ENCODE results near the gene HSPA1L. TPM values are rescaled to one million over a fixed set of nuclear protein-coding genes. Genes with fewer than 3 reads are reported as not detected.
"Not testable (repeated sequence)": the region's sequence is repeated elsewhere in the genome, so short reads cannot be mapped to it uniquely, and the experiment has no call there.

Gene HSPA1L
- total RNA-seq, 1 donor from 2014 or later, result 2.5 TPM

GRCh38 chr6:31827286-31828079, 12.4 kb upstream of the HSPA1L start, which contains the start of gene HSPA1B:
TSS of gene HSPA1B (plus strand) at chr6:31827738. CDS start at chr6:31827951, 213 bp downstream.
- peak within 1 kb of the TSS; percentile 91 for H3K4me3 Mint-ChIP-seq (ENCODE audit: low read depth)
- H3K27ac Mint-ChIP-seq, result peak within 1 kb of the TSS; percentile 97
- no peaks in the 10 kb centered on the region for H3K9me3 Mint-ChIP-seq (ENCODE audit: low read depth)
- no peaks in the 10 kb centered on the region for H3K36me3 Mint-ChIP-seq (ENCODE audit: insufficient read depth)
- no peak for TF ChIP-seq CTCF (IDR thresholded peaks at IDR 0.05; ENCODE audit: unreplicated experiment)
- no peaks in the 10 kb centered on the region for H3K27me3 Mint-ChIP-seq
- DNase-seq (ENCODE audit: low spot score, unreplicated experiment), result peak; percentile 94
- peaks cover 39% of the 10 kb centered on the region for H3K4me1 Mint-ChIP-seq (ENCODE audit: low read depth)

GRCh38 chr6:31826793-31827285, 11.8 kb upstream of the HSPA1L start:
- Mint-ChIP-seq H3K9me3 (ENCODE audit: low read depth) (no peaks in the 10 kb centered on the region), H3K27me3 (no peaks in the 10 kb centered on the region), H3K4me3 (ENCODE audit: low read depth) (peak overlapping the region; percentile 91), H3K36me3 (ENCODE audit: insufficient read depth) (no peaks in the 10 kb centered on the region), H3K27ac (peak overlapping the region; percentile 97), H3K4me1 (ENCODE audit: low read depth) (peaks cover 44% of the 10 kb centered on the region)
- TF ChIP-seq CTCF (IDR thresholded peaks at IDR 0.05; ENCODE audit: unreplicated experiment), result no peak
- DNase-seq (ENCODE audit: low spot score, unreplicated experiment), result no peak

GRCh38 chr6:31825553-31825952, 10.5 kb upstream of the HSPA1L start:
- Mint-ChIP-seq H3K4me1 (ENCODE audit: low read depth) (peaks cover 43% of the 10 kb centered on the region), H3K36me3 (ENCODE audit: insufficient read depth) (no peaks in the 10 kb centered on the region), H3K4me3 (ENCODE audit: low read depth) (peak overlapping the region; percentile 48), H3K27ac (peak overlapping the region; percentile 94), H3K27me3 (no peaks in the 10 kb centered on the region), H3K9me3 (ENCODE audit: low read depth) (no peaks in the 10 kb centered on the region)
- no peak for TF ChIP-seq CTCF (IDR thresholded peaks at IDR 0.05; ENCODE audit: unreplicated experiment)
- no peak for DNase-seq (ENCODE audit: low spot score, unreplicated experiment)

- H3K36me3 Mint-ChIP-seq (ENCODE audit: insufficient read depth); H3K9me3 Mint-ChIP-seq (ENCODE audit: low read depth); DNase-seq (ENCODE audit: low spot score, unreplicated experiment); H3K4me3 Mint-ChIP-seq (ENCODE audit: low read depth); H3K27me3 Mint-ChIP-seq: not testable (repeated sequence)
- Mint-ChIP-seq H3K27ac (peak overlapping the region; percentile 56), H3K4me1 (ENCODE audit: low read depth) (peaks cover 42% of the 10 kb centered on the region)
Observed at GRCh38 chr6:31823592-31824196, 8.6 kb upstream of the HSPA1L start.

- no peak for DNase-seq (ENCODE audit: low spot score, unreplicated experiment)
- H3K9me3 Mint-ChIP-seq (ENCODE audit: low read depth), result peaks cover 4% of the 10 kb centered on the region
- peak overlapping the region; percentile 87 for H3K4me3 Mint-ChIP-seq (ENCODE audit: low read depth)
- H3K27ac Mint-ChIP-seq, result peak overlapping the region; percentile 97
- peaks cover 43% of the 10 kb centered on the region for H3K4me1 Mint-ChIP-seq (ENCODE audit: low read depth)
- no peak for TF ChIP-seq CTCF (IDR thresholded peaks at IDR 0.05; ENCODE audit: unreplicated experiment)
- H3K27me3 Mint-ChIP-seq, result no peaks in the 10 kb centered on the region
- H3K36me3 Mint-ChIP-seq (ENCODE audit: insufficient read depth), result peaks cover 6% of the 10 kb centered on the region
Observed at GRCh38 chr6:31822036-31822821, 7.1 kb upstream of the HSPA1L start.
